Inferior parietal cortex (tissue), 1 donor: Measurements from ENCODE around the gene AMN1.

Experiments used
- DNase-seq: peaks from one replicate; pipeline ENCODE4 v3.0.0-alpha.2; 2016; ENCODE audit errors: extremely low spot score

The AMN1 gene

GRCh38 chr12:31631023-31631724 is 97.6 kb downstream of the AMN1 start:
- DNase-seq = no peak

GRCh38 chr12:31629756-31630732 is 98.8 kb downstream of the AMN1 start:
- DNase-seq = no peak

DNA sequence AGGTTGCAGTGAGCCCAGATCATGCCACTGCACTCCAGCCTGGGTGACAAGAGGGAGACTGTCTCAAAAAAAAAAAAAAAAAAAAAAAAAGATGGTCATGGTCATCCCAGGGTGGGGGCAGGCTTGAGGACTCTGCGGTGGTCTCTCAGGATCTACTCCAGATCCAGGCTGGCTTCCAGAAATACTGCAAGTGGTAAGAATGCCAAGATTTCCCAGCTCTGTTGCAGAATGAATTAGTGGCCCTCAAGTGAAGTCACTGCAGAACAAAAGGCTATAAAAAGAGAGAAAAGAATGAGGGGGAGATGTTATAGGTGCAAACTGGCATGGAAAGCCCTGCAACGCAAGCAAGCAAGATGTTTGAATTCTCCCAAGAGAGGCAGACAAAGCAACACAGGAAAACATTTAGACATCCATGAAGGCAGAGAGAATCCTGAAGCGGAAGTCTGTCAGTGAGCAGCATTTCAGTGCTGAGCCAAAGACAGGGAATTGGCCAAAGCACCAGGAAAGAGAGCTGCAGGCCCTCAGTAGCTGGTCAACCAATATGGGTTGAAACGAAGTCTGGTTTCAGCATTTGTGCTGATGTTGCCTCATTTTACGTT is 101.3 kb downstream of the AMN1 start:
- DNase-seq = no peak

- DNase-seq = no peak
These were observed 102.4 kb downstream of the AMN1 start for GRCh38 chr12:31626270-31626995.

GRCh38 chr12:31622038-31622437 is 106.8 kb downstream of the AMN1 start:
- no peak for DNase-seq
